GM12801 (cell line): ENCODE measurements around the gene IGFBP5.

Experiments used
- CTCF ChIP-seq: IDR thresholded peaks from one replicate; pipeline ENCODE4 v1.5.1; 2011; ENCODE audit warnings: control low read depth; ENCODE audit not compliant: insufficient read length; ENCODE audit errors: extremely low read depth

IGFBP5 gene

GRCh38 chr2:216673021-216673420, 22.3 kb downstream of the IGFBP5 start:
- no peak for TF ChIP-seq CTCF

- TF ChIP-seq CTCF, result no peak
Measured at GRCh38 chr2:216672466-216672865, 22.9 kb downstream of the IGFBP5 start.

- no peak for TF ChIP-seq CTCF
Measured at GRCh38 chr2:216671791-216672343, 23.5 kb downstream of the IGFBP5 start.

- no peak for TF ChIP-seq CTCF
Measured at GRCh38 chr2:216671081-216671411, 24.3 kb downstream of the IGFBP5 start.

- no peak for TF ChIP-seq CTCF
Measured at GRCh38 chr2:216670266-216671080, 24.9 kb downstream of the IGFBP5 start.

- peak; percentile 61 for TF ChIP-seq CTCF
Measured at GRCh38 chr2:216666461-216667233, 28.7 kb downstream of the IGFBP5 start.

- no peak for TF ChIP-seq CTCF
Measured at GRCh38 chr2:216665717-216666116, 29.6 kb downstream of the IGFBP5 start.
